Muscle layer of colon (tissue), 2 donors: ENCODE results near the gene GASK1A.

Source experiments
- H3K27ac ChIP-seq: one replicate; pipeline ENCODE4 v1.7.0; 2013; ENCODE audit warnings: low read depth, mild to moderate bottlenecking, low read length, moderate library complexity
- H3K27me3 ChIP-seq, 2 donors: one replicate each; pipeline ENCODE4 v1.7.0; 2013; ENCODE audit warnings: low read length in 2 of 2, mild to moderate bottlenecking in 2 of 2; ENCODE audit not compliant: insufficient read depth in 2 of 2, control insufficient read depth in 1 of 2
- H3K36me3 ChIP-seq: one replicate; pipeline ENCODE4 v1.7.0; 2013; ENCODE audit warnings: mild to moderate bottlenecking, low read length; ENCODE audit not compliant: insufficient read depth
- H3K4me1 ChIP-seq: one replicate; pipeline ENCODE4 v1.7.0; 2013; ENCODE audit warnings: mild to moderate bottlenecking, low read length; ENCODE audit not compliant: insufficient read depth
- H3K4me3 ChIP-seq, 2 donors: one replicate each; pipeline ENCODE4 v1.7.0; 2013; ENCODE audit warnings: low read length in 2 of 2, low read depth in 1 of 2, mild to moderate bottlenecking in 1 of 2, moderate library complexity in 1 of 2
- H3K9ac ChIP-seq: one replicate; pipeline ENCODE4 v1.7.0; 2013; ENCODE audit warnings: low read length
- H3K9me3 ChIP-seq: one replicate; pipeline ENCODE4 v1.7.0; 2013; ENCODE audit warnings: mild to moderate bottlenecking, low read length
- donor health status: abdominal sarcoma.
- donor health status: Adenocarcinoma of cecum.

The GASK1A gene

DNA sequence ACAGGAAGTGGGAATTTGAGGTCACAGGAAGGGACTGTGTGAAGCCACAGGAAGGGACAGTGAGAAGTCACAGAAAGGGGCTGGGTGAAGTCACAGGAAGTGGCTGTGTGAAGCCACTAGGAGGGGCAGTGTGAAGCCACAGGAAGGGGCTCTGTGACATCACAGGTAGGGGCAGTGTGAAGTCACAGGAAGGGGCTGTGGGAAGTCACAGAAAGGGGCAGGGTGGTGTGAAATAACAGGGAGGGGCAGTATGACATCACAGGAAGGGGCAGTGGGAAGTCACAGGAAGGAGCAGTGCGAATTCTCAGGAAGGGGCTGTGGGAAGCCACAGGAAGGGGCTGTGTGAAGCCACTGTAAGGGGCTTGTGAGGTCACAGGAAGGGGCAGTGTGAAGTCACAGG lies 35.8 kb downstream of the GASK1A start:
- H3K9ac ChIP-seq, result no peak overlapping the region
- no peaks in the 10 kb centered on the region for H3K27me3 ChIP-seq
- no peaks in the 10 kb centered on the region for H3K9me3 ChIP-seq
- H3K36me3 ChIP-seq, result no peaks in the 10 kb centered on the region
- H3K27ac ChIP-seq, result no peak overlapping the region
- H3K4me3 ChIP-seq, result no peak overlapping the region
- peaks cover 8% of the 10 kb centered on the region for H3K4me1 ChIP-seq

DNA sequence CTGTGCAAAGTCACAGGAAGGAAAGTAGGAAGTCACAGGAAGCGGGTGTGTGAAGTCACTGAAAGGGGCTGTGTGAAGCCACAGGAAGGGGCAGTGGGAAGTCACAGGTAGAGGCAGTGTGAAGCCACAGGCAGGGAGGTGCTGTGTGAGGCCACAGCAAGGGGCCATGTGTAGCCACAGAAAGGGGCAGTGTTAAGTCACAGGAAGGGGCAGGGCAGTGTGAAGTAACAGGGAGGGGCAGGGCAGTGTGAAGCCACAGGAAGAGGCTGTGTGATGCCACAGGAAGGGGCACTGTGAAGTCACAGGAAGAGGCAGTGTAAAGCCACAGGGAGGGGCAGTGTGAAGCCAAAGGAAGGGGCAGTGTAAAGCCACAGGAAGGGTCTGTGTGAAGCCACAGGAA lies 36.5 kb downstream of the GASK1A start:
- H3K4me3 ChIP-seq, result no peak overlapping the region
- H3K4me1 ChIP-seq, result peaks cover 8% of the 10 kb centered on the region
- no peak overlapping the region for H3K27ac ChIP-seq
- no peak overlapping the region for H3K9ac ChIP-seq
- H3K9me3 ChIP-seq, result no peaks in the 10 kb centered on the region
- no peaks in the 10 kb centered on the region for H3K27me3 ChIP-seq
- H3K36me3 ChIP-seq, result no peaks in the 10 kb centered on the region

DNA sequence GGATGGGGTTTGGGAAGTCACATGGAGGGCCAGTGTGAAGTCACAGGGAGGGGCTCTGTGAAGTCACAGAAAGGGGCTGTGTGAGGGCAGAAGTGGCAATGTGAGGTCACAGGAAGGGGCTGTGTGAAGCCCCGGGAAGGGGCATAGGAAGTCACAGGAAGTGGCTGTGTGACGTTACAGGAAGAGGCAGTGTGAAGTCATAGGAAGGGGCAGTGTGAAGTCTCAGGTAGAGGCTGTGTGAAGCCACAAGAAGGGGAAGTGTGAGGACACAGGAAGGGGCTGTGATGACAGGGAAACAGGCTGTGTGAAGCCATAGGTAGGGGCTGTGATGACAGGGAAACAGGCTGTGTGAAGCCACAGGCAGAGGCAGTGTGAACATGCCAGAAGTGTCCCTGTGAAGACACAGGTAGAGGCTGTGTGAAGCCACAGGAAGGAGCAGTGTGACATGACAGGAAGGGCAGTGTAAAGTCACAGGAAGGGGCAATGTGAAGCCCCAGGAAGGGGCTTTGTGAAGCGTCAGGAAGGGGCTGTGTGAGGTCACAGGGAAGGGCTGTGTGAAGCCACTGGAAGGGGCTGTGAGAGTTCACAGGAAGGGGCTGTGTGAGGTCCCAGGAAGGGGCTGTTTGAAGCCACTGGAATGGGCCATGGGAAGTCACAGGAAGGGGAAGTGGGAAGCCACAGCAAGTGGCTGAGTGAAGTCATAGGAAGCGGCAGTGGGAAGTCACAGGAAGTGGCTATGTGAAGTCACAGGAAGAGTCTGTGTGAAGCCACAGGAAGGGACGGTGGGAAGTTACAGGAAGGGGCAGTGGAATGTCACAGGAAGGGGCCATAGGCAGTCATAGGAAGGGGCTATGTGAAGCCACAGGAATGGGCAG lies 37.1 kb downstream of the GASK1A start:
- H3K27me3 ChIP-seq, result no peaks in the 10 kb centered on the region

DNA sequence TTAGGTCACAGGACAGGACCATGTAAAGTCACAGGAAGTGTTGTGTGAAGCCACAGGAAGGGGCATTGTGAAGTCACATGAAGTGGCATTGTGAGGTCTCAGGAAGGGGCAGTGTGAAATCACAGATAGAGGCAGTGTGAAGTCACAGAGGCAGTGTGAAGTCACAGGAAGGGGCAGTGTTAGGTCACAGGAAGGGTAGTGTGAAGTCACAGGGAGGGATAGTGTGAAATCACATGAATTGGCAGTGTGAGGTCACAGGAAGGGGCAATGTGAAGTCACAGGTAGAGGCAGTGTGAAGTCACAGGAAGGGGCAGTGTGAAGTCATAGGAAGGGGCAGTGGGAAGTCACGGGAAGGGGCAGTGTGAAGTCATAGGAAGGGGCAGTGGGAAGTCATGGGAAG lies 37.9 kb downstream of the GASK1A start:
- H3K36me3 ChIP-seq, result no peaks in the 10 kb centered on the region
- no peak overlapping the region for H3K4me3 ChIP-seq
- H3K27me3 ChIP-seq, result no peaks in the 10 kb centered on the region
- peaks cover 13% of the 10 kb centered on the region for H3K4me1 ChIP-seq
- H3K27ac ChIP-seq, result no peak overlapping the region
- H3K9me3 ChIP-seq, result no peaks in the 10 kb centered on the region
- no peak overlapping the region for H3K9ac ChIP-seq

More for the DNA sequence above, 37.1 kb downstream of the GASK1A start:
- Histone ChIP-seq H3K4me3 (no peak overlapping the region), H3K9ac (no peak overlapping the region), H3K27ac (no peak overlapping the region), H3K36me3 (no peaks in the 10 kb centered on the region), H3K4me1 (peaks cover 9% of the 10 kb centered on the region), H3K9me3 (no peaks in the 10 kb centered on the region)

DNA sequence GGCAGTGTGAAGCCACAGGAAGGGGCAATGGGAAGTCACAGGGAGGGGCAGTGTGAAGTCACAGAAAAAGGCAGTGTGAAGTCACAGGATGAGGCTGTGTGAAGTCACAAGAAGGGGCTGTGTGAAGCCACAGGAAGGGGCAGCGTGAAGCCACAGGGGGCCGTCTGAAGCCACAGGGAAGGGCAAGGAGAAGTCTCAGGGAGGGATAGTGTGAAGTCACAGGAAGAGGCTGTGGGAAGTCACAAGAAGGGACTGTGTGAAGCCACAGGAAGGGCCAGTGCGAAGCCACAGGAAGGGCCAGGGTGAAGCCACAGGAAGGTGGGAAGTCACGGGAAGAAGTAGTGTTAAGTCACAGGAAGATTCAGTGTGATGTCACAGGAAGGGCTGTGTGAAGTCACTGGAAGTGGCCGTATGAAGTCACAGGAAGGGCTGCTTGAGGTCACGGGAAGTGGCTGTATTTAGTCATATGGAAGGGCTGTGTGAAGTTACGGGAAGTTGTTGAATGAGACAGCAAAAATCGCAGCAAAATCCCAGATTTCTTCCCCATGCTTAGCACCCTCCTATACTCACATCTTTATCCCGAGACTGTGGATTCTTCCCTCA lies 38.6 kb downstream of the GASK1A start:
- H3K27me3 ChIP-seq, result no peaks in the 10 kb centered on the region
- no peak overlapping the region for H3K4me3 ChIP-seq
- H3K36me3 ChIP-seq, result no peaks in the 10 kb centered on the region
- H3K27ac ChIP-seq, result no peak overlapping the region
- H3K9me3 ChIP-seq, result no peaks in the 10 kb centered on the region
- peaks cover 17% of the 10 kb centered on the region for H3K4me1 ChIP-seq
- no peak overlapping the region for H3K9ac ChIP-seq

DNA sequence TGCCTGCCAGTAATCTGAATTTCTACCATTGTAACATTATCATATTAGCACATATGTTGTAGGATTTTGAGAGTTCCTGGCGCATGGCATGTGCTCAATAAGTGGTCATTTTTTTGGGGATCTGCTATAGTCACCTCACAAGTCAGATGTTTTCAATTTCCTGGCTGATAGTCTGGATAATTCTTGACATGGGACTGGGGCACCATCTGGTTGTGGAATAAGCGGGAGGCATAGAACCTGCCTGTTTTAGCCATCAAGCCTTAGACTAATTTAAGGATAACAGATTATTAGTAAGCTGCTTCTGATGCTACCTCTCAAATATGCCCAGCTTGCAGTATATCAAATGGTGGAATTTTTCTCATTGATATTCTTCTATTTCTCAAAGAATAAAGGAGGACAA lies 39.1 kb downstream of the GASK1A start:
- no peak overlapping the region for H3K4me3 ChIP-seq
- no peak overlapping the region for H3K27ac ChIP-seq
- peaks cover 17% of the 10 kb centered on the region for H3K4me1 ChIP-seq
- H3K9ac ChIP-seq, result no peak overlapping the region
- no peaks in the 10 kb centered on the region for H3K9me3 ChIP-seq
- no peaks in the 10 kb centered on the region for H3K27me3 ChIP-seq
- no peaks in the 10 kb centered on the region for H3K36me3 ChIP-seq

DNA sequence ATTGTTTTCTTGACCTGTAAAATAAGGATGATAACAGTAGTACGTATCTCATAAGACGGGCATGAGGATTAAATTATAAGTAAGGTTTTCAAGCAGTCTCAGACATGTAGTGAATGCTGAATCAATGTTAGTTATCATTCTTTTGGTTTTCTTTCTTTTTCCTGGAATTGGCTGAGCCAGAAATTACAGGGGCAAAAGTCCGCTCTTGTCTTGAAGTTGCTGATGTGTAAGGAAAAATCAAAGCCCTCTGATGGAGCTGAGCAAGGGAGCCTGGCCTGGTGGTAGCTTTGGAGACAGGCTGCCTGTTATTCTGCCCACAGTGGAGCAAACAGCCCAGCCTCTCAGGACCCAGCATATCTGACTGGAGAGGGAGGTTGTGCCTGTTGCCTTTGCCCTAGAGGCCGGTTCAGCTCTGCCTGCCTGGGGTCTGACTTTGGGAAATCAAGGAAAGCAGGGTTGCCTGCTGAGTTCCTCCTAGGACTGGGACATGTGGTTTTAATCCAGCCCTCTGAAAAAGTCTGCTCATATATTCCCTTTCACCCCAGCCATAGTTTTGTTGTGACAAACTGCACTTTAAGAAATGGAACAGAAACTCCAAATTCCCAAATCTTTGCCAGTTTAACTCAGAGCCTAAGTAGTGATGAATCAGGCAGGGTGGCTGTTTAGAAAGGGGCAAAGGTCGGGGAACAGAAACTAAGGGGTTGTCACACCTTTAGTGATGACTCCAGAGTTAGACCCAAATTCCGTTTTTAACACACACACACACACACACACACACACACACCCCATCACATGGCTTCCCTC lies 40.1 kb downstream of the GASK1A start:
- H3K9me3 ChIP-seq, result no peaks in the 10 kb centered on the region
- no peaks in the 10 kb centered on the region for H3K27me3 ChIP-seq
- H3K4me1 ChIP-seq, result peaks cover 17% of the 10 kb centered on the region
- H3K36me3 ChIP-seq, result no peaks in the 10 kb centered on the region
- no peak overlapping the region for H3K27ac ChIP-seq
- no peak overlapping the region for H3K4me3 ChIP-seq
- no peak overlapping the region for H3K9ac ChIP-seq

DNA sequence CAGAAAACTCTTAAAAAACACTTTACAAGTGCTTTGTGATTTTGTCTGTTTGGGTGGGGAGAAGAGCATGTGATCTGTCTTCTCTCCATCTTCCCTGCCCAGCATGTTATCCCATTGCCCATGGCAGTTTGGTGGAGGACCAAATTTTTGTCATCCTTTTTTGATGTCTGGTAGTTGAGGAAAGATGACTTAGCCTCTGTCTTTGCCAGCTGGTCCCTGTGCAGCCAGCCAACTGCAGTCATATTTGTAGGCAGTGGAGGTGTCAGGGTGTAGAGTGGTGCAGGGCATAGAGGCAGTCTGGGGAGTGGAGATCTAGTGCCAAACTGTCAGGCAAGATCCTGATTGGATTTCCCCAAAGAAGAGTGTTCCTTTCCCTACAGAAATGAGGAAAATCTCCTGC lies 40.7 kb downstream of the GASK1A start:
- peaks cover 17% of the 10 kb centered on the region for H3K4me1 ChIP-seq
- no peaks in the 10 kb centered on the region for H3K27me3 ChIP-seq
- H3K27ac ChIP-seq, result no peak overlapping the region
- H3K9me3 ChIP-seq, result no peaks in the 10 kb centered on the region
- H3K4me3 ChIP-seq, result no peak overlapping the region
- H3K9ac ChIP-seq, result no peak overlapping the region
- H3K36me3 ChIP-seq, result no peaks in the 10 kb centered on the region

DNA sequence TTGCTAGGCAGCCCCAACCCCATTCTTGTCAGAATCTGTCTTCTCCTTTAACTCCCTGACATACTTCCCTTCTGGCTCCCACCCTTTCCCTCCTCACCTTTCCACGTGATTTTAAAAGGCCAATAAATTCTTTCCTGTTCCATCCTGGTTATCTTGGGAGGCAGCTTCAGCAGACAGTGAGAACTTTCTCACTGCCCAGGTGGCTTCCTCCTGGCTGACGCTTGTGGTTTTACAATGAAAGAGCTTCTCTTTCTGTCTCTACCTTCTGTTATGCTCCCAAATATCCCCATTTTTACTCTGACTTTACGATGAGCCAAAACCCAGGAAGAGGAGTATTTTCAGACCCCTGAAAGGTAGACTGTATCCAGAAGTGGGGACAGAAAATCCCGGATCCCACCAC lies 42.1 kb downstream of the GASK1A start:
- Histone ChIP-seq H3K36me3 (no peaks in the 10 kb centered on the region), H3K4me1 (peaks cover 17% of the 10 kb centered on the region), H3K4me3 (no peak overlapping the region), H3K9ac (no peak overlapping the region), H3K9me3 (no peaks in the 10 kb centered on the region), H3K27me3 (no peaks in the 10 kb centered on the region), H3K27ac (no peak overlapping the region)

DNA sequence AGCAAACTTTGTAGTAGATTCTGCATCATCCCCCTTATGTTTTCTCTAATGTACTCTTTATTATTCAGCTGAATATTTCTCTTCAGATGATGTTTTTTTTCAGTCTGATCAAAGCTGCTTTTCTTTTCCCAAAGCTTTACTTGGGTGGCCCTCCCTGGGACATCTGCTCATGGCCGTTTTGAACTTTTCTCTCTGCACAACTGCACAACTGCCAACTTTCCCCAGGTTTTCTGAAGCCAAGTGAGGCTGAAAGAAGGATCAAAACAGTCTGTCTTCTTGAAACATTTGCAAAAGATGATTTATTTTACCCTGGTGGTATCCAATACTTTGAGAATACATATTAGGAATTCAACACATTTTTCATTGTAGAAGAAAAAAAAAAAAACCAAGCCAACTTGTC lies 43.0 kb downstream of the GASK1A start:
- H3K36me3 ChIP-seq, result no peaks in the 10 kb centered on the region
- H3K4me3 ChIP-seq, result no peak overlapping the region
- peaks cover 17% of the 10 kb centered on the region for H3K4me1 ChIP-seq
- no peak overlapping the region for H3K9ac ChIP-seq
- H3K27me3 ChIP-seq, result no peaks in the 10 kb centered on the region
- H3K27ac ChIP-seq, result no peak overlapping the region
- H3K9me3 ChIP-seq, result no peaks in the 10 kb centered on the region

DNA sequence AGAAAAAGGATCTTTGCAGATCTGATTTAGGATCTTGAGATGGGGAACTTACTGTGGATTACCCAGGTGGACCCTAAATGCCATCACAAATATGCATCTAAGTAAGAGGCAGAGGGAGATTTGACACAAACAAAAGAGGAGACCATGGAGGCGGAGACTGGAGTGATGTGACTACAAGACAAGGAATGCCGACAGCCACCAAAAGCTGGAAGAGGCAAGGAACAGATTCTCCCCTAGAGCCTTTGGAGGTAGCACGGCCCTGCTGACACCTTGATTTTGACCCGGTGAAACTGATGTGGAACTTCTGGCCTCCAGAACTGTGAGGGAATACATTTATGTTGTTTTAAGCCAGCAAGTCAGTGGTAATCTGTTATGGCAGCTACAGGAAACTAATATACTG lies 44.0 kb downstream of the GASK1A start:
- H3K9me3 ChIP-seq, result no peaks in the 10 kb centered on the region
- peaks cover 17% of the 10 kb centered on the region for H3K4me1 ChIP-seq
- no peaks in the 10 kb centered on the region for H3K36me3 ChIP-seq
- H3K9ac ChIP-seq, result no peak overlapping the region
- H3K4me3 ChIP-seq, result no peak overlapping the region
- no peaks in the 10 kb centered on the region for H3K27me3 ChIP-seq
- no peak overlapping the region for H3K27ac ChIP-seq
